Measurements from ENCODE around the gene NCAPG. TPM values are rescaled to one million over a fixed set of nuclear protein-coding genes. Genes with fewer than 3 reads are reported as not detected.

Gene NCAPG
- total and polyA plus RNA-seq, 10 of the 15 experiments (the other 5 are each of a cell fraction or from before 2014, with no cell fraction given), result 17.3 to 93.9 (median 53.7) TPM

GRCh38 chr4:17787315-17787714, 23.5 kb upstream of the NCAPG start (continued):
- TF ChIP-seq, protein P1, sequence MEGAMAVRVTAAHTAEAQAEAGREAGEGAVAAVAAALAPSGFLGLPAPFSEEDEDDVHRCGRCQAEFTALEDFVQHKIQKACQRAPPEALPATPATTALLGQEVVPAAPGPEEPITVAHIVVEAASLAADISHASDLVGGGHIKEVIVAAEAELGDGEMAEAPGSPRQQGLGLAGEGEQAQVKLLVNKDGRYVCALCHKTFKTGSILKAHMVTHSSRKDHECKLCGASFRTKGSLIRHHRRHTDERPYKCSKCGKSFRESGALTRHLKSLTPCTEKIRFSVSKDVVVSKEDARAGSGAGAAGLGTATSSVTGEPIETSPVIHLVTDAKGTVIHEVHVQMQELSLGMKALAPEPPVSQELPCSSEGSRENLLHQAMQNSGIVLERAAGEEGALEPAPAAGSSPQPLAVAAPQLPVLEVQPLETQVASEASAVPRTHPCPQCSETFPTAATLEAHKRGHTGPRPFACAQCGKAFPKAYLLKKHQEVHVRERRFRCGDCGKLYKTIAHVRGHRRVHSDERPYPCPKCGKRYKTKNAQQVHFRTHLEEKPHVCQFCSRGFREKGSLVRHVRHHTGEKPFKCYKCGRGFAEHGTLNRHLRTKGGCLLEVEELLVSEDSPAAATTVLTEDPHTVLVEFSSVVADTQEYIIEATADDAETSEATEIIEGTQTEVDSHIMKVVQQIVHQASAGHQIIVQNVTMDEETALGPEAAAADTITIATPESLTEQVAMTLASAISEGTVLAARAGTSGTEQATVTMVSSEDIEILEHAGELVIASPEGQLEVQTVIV (IDR thresholded peaks at IDR 0.05; ENCODE audit: borderline replicate concordance, partially characterized antibody), result no peak

DNA sequence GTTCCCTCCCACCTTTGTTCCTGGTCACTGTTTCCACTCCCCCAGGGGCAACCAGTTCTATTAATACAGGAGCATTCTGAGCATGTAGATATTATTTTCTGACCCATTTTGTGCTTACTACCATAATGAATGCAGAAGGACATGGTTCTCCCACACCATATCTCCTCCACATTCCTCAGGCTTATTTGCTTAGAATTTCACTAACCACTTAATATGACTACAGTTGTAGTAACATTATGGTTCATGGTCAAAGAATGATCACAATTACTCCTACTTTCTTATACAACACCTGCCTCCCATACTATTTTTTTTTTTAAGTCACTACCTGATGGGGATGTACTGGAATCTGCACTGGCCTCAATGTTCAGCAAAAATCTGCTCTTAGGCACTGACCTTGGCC, 21.8 kb upstream of the NCAPG start:
- H3K9me3 ChIP-seq (replicated peaks; ENCODE audit: control insufficient read depth, insufficient read depth, low read length), result no peaks in the 10 kb centered on the region; the same call in 2 of the 3 replicates
- CTCF ChIA-PET, result interaction anchor here (0.7 to 1.0 kb wide), 2 partner anchors 17 to 525 kb away, joined by 3 read pairs; no protein-coding TSS in a partner anchor
- H2AFZ ChIP-seq (ENCODE audit: control insufficient read depth, low read depth, low read length), result no peak overlapping the region
- no peak for FAIRE-seq
- H3K4me1 ChIP-seq (ENCODE audit: control insufficient read depth, insufficient read depth, low read length), result no peaks in the 10 kb centered on the region
- no TSS peak for BruUV-seq (replicated peaks)
- POLR2A ChIA-PET, result no interaction called here
- SMC1A ChIA-PET (ENCODE audit: uncharacterized antibody, unreplicated experiment), result interaction anchor here (3.1 kb wide), 1 partner anchor 16 kb away, joined by 12 read pairs; no protein-coding TSS in a partner anchor
- H4K20me1 ChIP-seq (ENCODE audit: control insufficient read depth, insufficient read depth), result no peaks in the 10 kb centered on the region
- RAD21 ChIA-PET (ENCODE audit: unreplicated experiment), result no interaction called here
- no peaks in the 10 kb centered on the region for H3K79me2 ChIP-seq (ENCODE audit: control insufficient read depth, insufficient read depth, low read length)
- H3K4me3 ChIP-seq, result no peak overlapping the region
- no peak overlapping the region for H3K9ac ChIP-seq (ENCODE audit: control insufficient read depth, insufficient read depth, low read length)
- H3K27me3 ChIP-seq (replicated peaks in 1 of 2; ENCODE audit: control insufficient read depth in 2 of 2, insufficient read depth in 2 of 2, low read length in 1 of 2), result no peaks in the 10 kb centered on the region
- intact Hi-C loops (cut with micrococcal nuclease; ENCODE audit: unreplicated experiment), result no loop called here
- in situ Hi-C loops (cut with MboI), result no loop called here
- no peaks in the 10 kb centered on the region for H3K36me3 ChIP-seq (ENCODE audit: control insufficient read depth in 2 of 2, insufficient read depth in 2 of 2, low read length in 1 of 2)
- ATAC-seq, result no peak
- TF ChIP-seq RAD51 (IDR thresholded peaks at IDR 0.05), result no peak
- TF ChIP-seq LARP7 (IDR thresholded peaks at IDR 0.05), result no peak
- TF ChIP-seq NFYA (IDR thresholded peaks at IDR 0.05; ENCODE audit: borderline replicate concordance, low read depth, low read length), result no peak
- no peak for TF ChIP-seq PML (IDR thresholded peaks at IDR 0.05; ENCODE audit: low read length)
- TF ChIP-seq FOXK2 (IDR thresholded peaks at IDR 0.05), result no peak
- no peak for TF ChIP-seq DPF2 (IDR thresholded peaks at IDR 0.05)
- TF ChIP-seq RBBP5 (conservative IDR thresholded peaks at IDR 0.05), result no peak
- TF ChIP-seq CBFB (IDR thresholded peaks at IDR 0.05; ENCODE audit: low read depth), result no peak
- no peak for TF ChIP-seq GABPA (IDR thresholded peaks at IDR 0.05; ENCODE audit: low read depth)
- TF ChIP-seq WRNIP1 (IDR thresholded peaks at IDR 0.05; ENCODE audit: borderline replicate concordance, low read depth, low read length), result no peak
- TF ChIP-seq, protein P2, sequence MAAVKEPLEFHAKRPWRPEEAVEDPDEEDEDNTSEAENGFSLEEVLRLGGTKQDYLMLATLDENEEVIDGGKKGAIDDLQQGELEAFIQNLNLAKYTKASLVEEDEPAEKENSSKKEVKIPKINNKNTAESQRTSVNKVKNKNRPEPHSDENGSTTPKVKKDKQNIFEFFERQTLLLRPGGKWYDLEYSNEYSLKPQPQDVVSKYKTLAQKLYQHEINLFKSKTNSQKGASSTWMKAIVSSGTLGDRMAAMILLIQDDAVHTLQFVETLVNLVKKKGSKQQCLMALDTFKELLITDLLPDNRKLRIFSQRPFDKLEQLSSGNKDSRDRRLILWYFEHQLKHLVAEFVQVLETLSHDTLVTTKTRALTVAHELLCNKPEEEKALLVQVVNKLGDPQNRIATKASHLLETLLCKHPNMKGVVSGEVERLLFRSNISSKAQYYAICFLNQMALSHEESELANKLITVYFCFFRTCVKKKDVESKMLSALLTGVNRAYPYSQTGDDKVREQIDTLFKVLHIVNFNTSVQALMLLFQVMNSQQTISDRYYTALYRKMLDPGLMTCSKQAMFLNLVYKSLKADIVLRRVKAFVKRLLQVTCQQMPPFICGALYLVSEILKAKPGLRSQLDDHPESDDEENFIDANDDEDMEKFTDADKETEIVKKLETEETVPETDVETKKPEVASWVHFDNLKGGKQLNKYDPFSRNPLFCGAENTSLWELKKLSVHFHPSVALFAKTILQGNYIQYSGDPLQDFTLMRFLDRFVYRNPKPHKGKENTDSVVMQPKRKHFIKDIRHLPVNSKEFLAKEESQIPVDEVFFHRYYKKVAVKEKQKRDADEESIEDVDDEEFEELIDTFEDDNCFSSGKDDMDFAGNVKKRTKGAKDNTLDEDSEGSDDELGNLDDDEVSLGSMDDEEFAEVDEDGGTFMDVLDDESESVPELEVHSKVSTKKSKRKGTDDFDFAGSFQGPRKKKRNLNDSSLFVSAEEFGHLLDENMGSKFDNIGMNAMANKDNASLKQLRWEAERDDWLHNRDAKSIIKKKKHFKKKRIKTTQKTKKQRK (IDR thresholded peaks at IDR 0.05; ENCODE audit: low read depth, low read length), result no peak
- TF ChIP-seq TCF3 (IDR thresholded peaks at IDR 0.05; ENCODE audit: borderline replicate concordance, insufficient read depth, low read depth, low read length), result no peak
- TF ChIP-seq CEBPB (IDR thresholded peaks at IDR 0.05; ENCODE audit: borderline replicate concordance in 1 of 2, low read depth in 2 of 2, low read length in 2 of 2), result no peak
- no peak for DNase-seq (ENCODE audit: low read depth, low spot score)
- no peak overlapping the region for H3K27ac ChIP-seq (ENCODE audit: control insufficient read depth, insufficient read depth)
- H3K4me2 ChIP-seq (ENCODE audit: control insufficient read depth, insufficient read depth), result no peak overlapping the region

Measured in GM12878 (cell line).